CD14-positive monocyte (primary cell): Measurements from ENCODE around the gene SLC35F3. TPM values are rescaled to one million over a fixed set of nuclear protein-coding genes. Genes with fewer than 3 reads are reported as not detected.

Experiments used
- DNase-seq, 3 donors: peaks; one replicate each; pipeline ENCODE4 v3.0.0-alpha.2; 2011 to 2022
- H2AFZ ChIP-seq: 2 replicates; pipeline ENCODE4 v1.6.0; 2012; ENCODE audit warnings: mild to moderate bottlenecking, low read depth, low read length, inconsistent platforms; ENCODE audit not compliant: insufficient read depth, poor library complexity, severe bottlenecking
- H3K27ac ChIP-seq, 2 donors: 1 replicate in 1 of 2; 2 replicates in 1 of 2; pipeline ENCODE4 v1.5.1; 2012 to 2013; ENCODE audit warnings: low read length in 2 of 2, control low read depth in 1 of 2, inconsistent platforms in 1 of 2, low read depth in 1 of 2, mild to moderate bottlenecking in 1 of 2
- H3K27me3 ChIP-seq, 2 donors: one replicate each; pipeline versions ENCODE4 v1.6.0 to v1.6.1; 2011 to 2013; ENCODE audit warnings: low read length in 2 of 2; ENCODE audit not compliant: control insufficient read depth in 2 of 2, insufficient read depth in 2 of 2
- H3K36me3 ChIP-seq, 2 donors: replicated peaks in 1 of 2; 1 replicate in 1 of 2; 2 replicates in 1 of 2; pipeline versions ENCODE4 v1.5.1 to v1.6.1; 2012 to 2013; ENCODE audit warnings: low read length in 2 of 2, control low read depth in 1 of 2, inconsistent platforms in 1 of 2, mild to moderate bottlenecking in 1 of 2; ENCODE audit not compliant: insufficient read depth in 2 of 2, control insufficient read depth in 1 of 2
- H3K4me1 ChIP-seq, 2 donors: 1 replicate in 1 of 2; 2 replicates in 1 of 2; pipeline versions ENCODE4 v1.5.1 to v1.6.1; 2012 to 2013; ENCODE audit warnings: low read length in 2 of 2, control low read depth in 1 of 2, inconsistent platforms in 1 of 2, mild to moderate bottlenecking in 1 of 2, moderate library complexity in 1 of 2; ENCODE audit not compliant: insufficient read depth in 2 of 2, control insufficient read depth in 1 of 2
- H3K4me2 ChIP-seq: replicated peaks from 2 replicates; pipeline ENCODE3; 2012; ENCODE audit warnings: low read length, moderate library complexity, mild to moderate bottlenecking; ENCODE audit not compliant: poor library complexity, severe bottlenecking; ENCODE audit errors: extremely low read depth
- H3K4me3 ChIP-seq, 3 experiments: fragments of 200-600 bp in 1 of 3; sonication (generic) in 1 of 3; replicated peaks in 1 of 3; 1 replicate in 2 of 3; 2 replicates in 1 of 3; pipeline ENCODE4 v1.5.1; 2011 to 2013; ENCODE audit warnings: low read length in 3 of 3, mild to moderate bottlenecking in 3 of 3, control low read depth in 2 of 3, low read depth in 2 of 3, inconsistent platforms in 1 of 3, moderate library complexity in 1 of 3
- H3K79me2 ChIP-seq: 2 replicates; pipeline ENCODE4 v1.6.0; 2012; ENCODE audit warnings: mild to moderate bottlenecking, control low read depth, inconsistent platforms, low read length, moderate library complexity; ENCODE audit not compliant: insufficient read depth
- H3K9ac ChIP-seq: 2 replicates; pipeline ENCODE4 v1.6.0; 2017; ENCODE audit warnings: low read length, mild to moderate bottlenecking; ENCODE audit not compliant: insufficient read depth, poor library complexity, severe bottlenecking
- H3K9me3 ChIP-seq, 2 donors: replicated peaks in 1 of 2; 1 replicate in 1 of 2; 2 replicates in 1 of 2; pipeline versions ENCODE4 v1.5.1 to v1.6.1; 2012 to 2013; ENCODE audit warnings: low read length in 2 of 2, control low read depth in 1 of 2; ENCODE audit not compliant: control insufficient read depth in 1 of 2, insufficient read depth in 1 of 2
- H4K20me1 ChIP-seq: 2 replicates; pipeline ENCODE4 v1.6.0; 2012; ENCODE audit warnings: mild to moderate bottlenecking, low read length, control low read depth, moderate library complexity; ENCODE audit not compliant: insufficient read depth
- H3K27ac Mint-ChIP-seq, 7 donors: one replicate each; pipeline ENCODE4 v1.8.0; 2020; ENCODE audit warnings: mild to moderate bottlenecking in 7 of 7, mixed read lengths in 7 of 7, moderate library complexity in 6 of 7, inconsistent platforms in 2 of 7
- H3K27me3 Mint-ChIP-seq, 3 donors: one replicate each; pipeline ENCODE4 v1.8.0; 2021 to 2022; ENCODE audit warnings: low read depth in 3 of 3, mild to moderate bottlenecking in 3 of 3, mixed read lengths in 3 of 3, moderate library complexity in 3 of 3, inconsistent platforms in 1 of 3
- H3K36me3 Mint-ChIP-seq, 2 donors: one replicate each; pipeline ENCODE4 v1.8.0; 2020; ENCODE audit warnings: mixed read lengths in 2 of 2, inconsistent platforms in 1 of 2, mild to moderate bottlenecking in 1 of 2
- H3K4me1 Mint-ChIP-seq: one replicate; pipeline ENCODE4 v1.8.0; 2020; ENCODE audit warnings: mild to moderate bottlenecking, mixed read lengths
- H3K4me3 Mint-ChIP-seq, 2 donors: one replicate each; pipeline ENCODE4 v1.8.0; 2020; ENCODE audit warnings: mild to moderate bottlenecking in 2 of 2, mixed read lengths in 2 of 2, moderate library complexity in 1 of 2
- H3K9me3 Mint-ChIP-seq, 7 donors: one replicate each; pipeline ENCODE4 v1.8.0; 2020 to 2022; ENCODE audit warnings: mixed read lengths in 7 of 7, mild to moderate bottlenecking in 6 of 7, moderate library complexity in 6 of 7, inconsistent platforms in 2 of 7
- CTCF ChIP-seq: fragments of 200-600 bp; IDR thresholded peaks from one replicate; pipeline ENCODE4 v1.8.0; 2022; ENCODE audit warnings: antibody characterized with exemption, mild to moderate bottlenecking
- WGBS: methylation state at CpG from one replicate; pipeline ENCODE4 v1.1.5; 2013; ENCODE audit warnings: missing lambda C conversion rate; ENCODE audit not compliant: insufficient coverage; 5-methylcytosine and 5-hydroxymethylcytosine counted together
- intact Hi-C, 2 donors: fragments of 100-400 bp; cut with micrococcal nuclease; formaldehyde crosslinking; loops; one replicate each; pipeline versions ENCODE4 v1.15.0 to v1.15.1; 2023
- polyA plus RNA-seq, 3 donors: library from polyadenylated mRNA; depleted of rRNA in 1 of 3; unstranded in 2 of 3; stranded (reverse) in 1 of 3; fragments of 300-500 nt in 2 of 3; fragments of >200 nt in 1 of 3; fragmentation: Illumina TruSeq in 2 of 3; gene quantifications; 1 replicate in 2 of 3; 2 replicates in 1 of 3; pipeline ENCODE4 v1.2.3, GENCODE V29; 2012 to 2021

SLC35F3 gene
- polyA plus RNA-seq, 3 donors = 0.17 to 0.78 TPM; not detected in 1

GRCh38 chr1:234123867-234124266, 219.4 kb downstream of the SLC35F3 start:
- H3K27ac Mint-ChIP-seq = no peak overlapping the region
- Histone ChIP-seq H3K4me3 (no peak overlapping the region), H2AFZ (no peak overlapping the region), H3K4me2 (no peak overlapping the region), H3K4me1 (no peaks in the 10 kb centered on the region), H3K79me2 (no peaks in the 10 kb centered on the region), H3K27ac (no peak overlapping the region), H3K27me3 (peaks cover 0 to 8% of the 10 kb centered on the region in 2 donors), H3K36me3 (no peaks in the 10 kb centered on the region), H3K9me3 (no peaks in the 10 kb centered on the region), H3K9ac (no peak overlapping the region), H4K20me1 (no peaks in the 10 kb centered on the region)
- peaks cover 0 to 3% (median 0%) of the 10 kb centered on the region in 7 donors for H3K9me3 Mint-ChIP-seq
- H3K4me3 Mint-ChIP-seq = no peak overlapping the region
- peaks cover 1% of the 10 kb centered on the region for H3K4me1 Mint-ChIP-seq
- WGBS = no CpG with 5 or more reads among the region's 5 CpGs
- no peaks in the 10 kb centered on the region for H3K36me3 Mint-ChIP-seq
- TF ChIP-seq CTCF = no peak
- DNase-seq = no peak
- intact Hi-C loops = no loop called here
- peaks cover 9 to 22% (median 13%) of the 10 kb centered on the region in 3 donors for H3K27me3 Mint-ChIP-seq

GRCh38 chr1:234125283-234125682, 220.8 kb downstream of the SLC35F3 start:
- no peak overlapping the region for H3K4me2 ChIP-seq
- intact Hi-C loops = no loop called here
- no peaks in the 10 kb centered on the region for H3K4me1 ChIP-seq
- no peaks in the 10 kb centered on the region for H3K79me2 ChIP-seq
- no peak overlapping the region for H3K9ac ChIP-seq
- Mint-ChIP-seq H3K27ac (no peak overlapping the region), H3K4me1 (peaks cover 1% of the 10 kb centered on the region), H3K36me3 (no peaks in the 10 kb centered on the region), H3K9me3 (peaks cover 0 to 3% (median 0%) of the 10 kb centered on the region in 7 donors), H3K4me3 (no peak overlapping the region), H3K27me3 (peaks cover 9 to 26% (median 14%) of the 10 kb centered on the region in 3 donors)
- H4K20me1 ChIP-seq = no peaks in the 10 kb centered on the region
- H3K27ac ChIP-seq = no peak overlapping the region
- no peaks in the 10 kb centered on the region for H3K36me3 ChIP-seq
- DNase-seq = peak in 1 of 3 donors; percentile 6
- H2AFZ ChIP-seq = no peak overlapping the region
- WGBS = 20% methylated on average over 11 of the region's 11 CpGs
- TF ChIP-seq CTCF = no peak
- no peak overlapping the region for H3K4me3 ChIP-seq
- peaks cover 0 to 8% of the 10 kb centered on the region in 2 donors for H3K27me3 ChIP-seq
- H3K9me3 ChIP-seq = no peaks in the 10 kb centered on the region
